H7 (cell line): ENCODE results near the gene SLC6A15. TPM values are rescaled to one million over a fixed set of nuclear protein-coding genes. Genes with fewer than 3 reads are reported as not detected.
A peak's percentile ranks its signal among the peaks of the same experiment; 100 is the strongest.

Source experiments
- DNase-seq: peaks from one replicate; pipeline ENCODE4 v3.0.0; 2012
- H3K27me3 ChIP-seq: 2 replicates; pipeline ENCODE4 v1.6.0; 2011; ENCODE audit warnings: mild to moderate bottlenecking, low read length; ENCODE audit not compliant: control insufficient read depth, insufficient read depth
- H3K36me3 ChIP-seq: replicated peaks from 2 replicates; pipeline ENCODE4 v1.5.1; 2011; ENCODE audit warnings: low read length; ENCODE audit not compliant: control insufficient read depth, insufficient read depth
- H3K4me3 ChIP-seq: 2 replicates; pipeline ENCODE4 v1.5.1; 2011; ENCODE audit warnings: low read depth, mild to moderate bottlenecking, control low read depth, low read length, moderate library complexity; ENCODE audit not compliant: insufficient read depth
- total RNA-seq: library from RNA; depleted of rRNA; stranded (reverse); fragments of >200 nt; shearing (Covaris generic); gene quantifications from 2 replicates; pipeline ENCODE4 v1.2.3, GENCODE V29; 2014

The SLC6A15 gene
- total RNA-seq, 1 experiment from 2014 or later = 26.4 TPM

GRCh38 chr12:84910549-84911241, 1.9 kb downstream of the SLC6A15 start:
- Histone ChIP-seq H3K27me3 (peaks cover 2% of the 10 kb centered on the region; the same call in 1 of the 2 replicates), H3K4me3 (peak overlapping the region; percentile 84), H3K36me3 (no peaks in the 10 kb centered on the region)
- no peak for DNase-seq

- Histone ChIP-seq H3K4me3 (no peak overlapping the region), H3K36me3 (no peaks in the 10 kb centered on the region), H3K27me3 (no peaks in the 10 kb centered on the region)
- DNase-seq = no peak
Observed at GRCh38 chr12:84904051-84904450, 8.5 kb downstream of the SLC6A15 start.

- Histone ChIP-seq H3K4me3 (no peak overlapping the region), H3K36me3 (no peaks in the 10 kb centered on the region), H3K27me3 (no peaks in the 10 kb centered on the region)
- DNase-seq = no peak
Observed at GRCh38 chr12:84891106-84891838, 21.3 kb downstream of the SLC6A15 start.

- DNase-seq = no peak
- Histone ChIP-seq H3K4me3 (no peak overlapping the region), H3K27me3 (no peaks in the 10 kb centered on the region), H3K36me3 (no peaks in the 10 kb centered on the region)
Observed at GRCh38 chr12:84889818-84890217, 22.8 kb downstream of the SLC6A15 start.

DNA sequence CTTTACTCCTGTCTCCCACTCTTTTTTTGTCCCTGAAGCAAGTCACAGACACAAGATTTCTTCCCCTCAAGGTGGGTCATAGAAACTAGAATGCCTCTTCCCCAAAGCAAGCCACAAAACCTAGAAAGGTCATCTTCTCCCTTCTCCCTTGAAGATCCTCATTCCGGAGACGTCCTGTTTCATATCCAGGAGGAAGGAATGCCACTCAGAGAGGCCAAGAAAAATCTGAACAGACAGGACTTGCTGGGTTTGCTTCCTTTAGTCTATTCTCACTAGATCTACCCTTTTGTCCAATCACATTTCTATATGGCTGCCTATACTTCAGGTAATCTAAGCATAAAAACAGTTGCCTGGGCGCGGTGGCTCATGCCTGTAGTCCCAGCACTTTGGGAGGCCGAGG, 23.7 kb downstream of the SLC6A15 start:
- Histone ChIP-seq H3K4me3 (no peak overlapping the region), H3K36me3 (no peaks in the 10 kb centered on the region; the same call in 1 of the 2 replicates), H3K27me3 (no peaks in the 10 kb centered on the region)
- no peak for DNase-seq

GRCh38 chr12:84877340-84877739, 35.3 kb downstream of the SLC6A15 start:
- H3K36me3 ChIP-seq = no peaks in the 10 kb centered on the region
- H3K4me3 ChIP-seq = no peak overlapping the region
- DNase-seq = no peak
- H3K27me3 ChIP-seq = no peaks in the 10 kb centered on the region

DNA sequence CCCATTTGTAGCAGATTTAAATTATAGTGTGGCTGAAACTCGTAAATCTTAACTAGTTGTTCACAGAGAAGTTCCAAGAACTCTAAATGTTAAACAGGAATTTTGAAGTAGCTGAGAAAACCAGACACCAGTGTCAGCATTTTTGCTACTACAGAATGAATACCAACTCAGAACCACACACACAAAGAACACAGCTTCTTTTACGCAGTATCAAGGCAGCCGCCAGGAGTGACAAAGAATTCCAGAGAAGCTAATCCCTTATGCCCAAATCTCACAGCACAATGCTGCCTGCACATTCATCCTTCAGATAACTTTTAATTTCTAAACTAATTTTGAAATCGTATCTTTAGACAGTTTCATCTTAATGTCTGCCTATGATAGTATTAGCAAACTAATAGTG, 37.4 kb downstream of the SLC6A15 start:
- Histone ChIP-seq H3K36me3 (no peaks in the 10 kb centered on the region), H3K4me3 (no peak overlapping the region), H3K27me3 (no peaks in the 10 kb centered on the region)
- no peak for DNase-seq

DNA sequence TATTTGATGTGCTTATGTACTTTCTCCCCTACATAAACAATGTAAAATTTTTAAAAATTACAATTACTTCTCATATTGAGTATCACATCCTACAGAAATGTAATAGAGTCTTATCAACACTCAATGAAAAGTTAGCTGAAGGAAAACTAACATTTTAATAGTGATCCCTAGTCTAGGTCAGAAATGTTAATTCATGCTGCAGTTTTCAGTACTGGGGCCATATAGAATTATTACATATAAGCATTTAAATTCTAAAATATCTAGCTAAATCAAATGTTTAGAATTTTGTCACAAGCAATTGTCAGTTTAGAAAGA, 37.8 kb downstream of the SLC6A15 start:
- H3K27me3 ChIP-seq = no peaks in the 10 kb centered on the region
- no peak for DNase-seq
- no peak overlapping the region for H3K4me3 ChIP-seq
- no peaks in the 10 kb centered on the region for H3K36me3 ChIP-seq

- Histone ChIP-seq H3K36me3 (no peaks in the 10 kb centered on the region), H3K4me3 (no peak overlapping the region), H3K27me3 (no peaks in the 10 kb centered on the region)
- peak; percentile 8 for DNase-seq
Observed at GRCh38 chr12:84874125-84874824, 38.3 kb downstream of the SLC6A15 start.

- DNase-seq = no peak
- Histone ChIP-seq H3K4me3 (no peak overlapping the region), H3K27me3 (no peaks in the 10 kb centered on the region), H3K36me3 (no peaks in the 10 kb centered on the region)
Observed at GRCh38 chr12:84862186-84862585, 50.4 kb downstream of the SLC6A15 start.

GRCh38 chr12:84860718-84861117, 51.9 kb downstream of the SLC6A15 start:
- H3K36me3 ChIP-seq = no peaks in the 10 kb centered on the region

DNA sequence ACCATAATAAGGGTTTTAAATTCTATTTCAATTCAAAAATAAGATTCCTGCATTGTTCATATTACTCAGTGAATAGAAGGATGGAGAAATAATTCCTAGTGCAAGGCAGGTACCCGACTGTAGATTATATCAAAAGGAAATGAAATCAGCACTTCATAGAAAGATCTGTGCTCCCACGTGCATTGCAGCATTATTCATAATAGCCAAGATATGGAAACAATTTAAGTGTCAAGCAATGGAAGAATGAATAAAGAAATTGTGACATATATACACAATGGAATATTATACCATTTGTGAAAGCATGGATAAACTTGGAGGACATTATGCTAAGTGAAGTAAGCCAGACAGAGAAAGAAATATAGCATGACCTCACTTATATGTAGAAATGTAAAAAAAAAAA, 53.8 kb downstream of the SLC6A15 start:
- no peaks in the 10 kb centered on the region for H3K36me3 ChIP-seq
- no peaks in the 10 kb centered on the region for H3K27me3 ChIP-seq
- DNase-seq = no peak
- no peak overlapping the region for H3K4me3 ChIP-seq

More at GRCh38 chr12:84860718-84861117, 51.9 kb downstream of the SLC6A15 start:
- DNase-seq = no peak
- Histone ChIP-seq H3K27me3 (no peaks in the 10 kb centered on the region), H3K4me3 (no peak overlapping the region)

DNA sequence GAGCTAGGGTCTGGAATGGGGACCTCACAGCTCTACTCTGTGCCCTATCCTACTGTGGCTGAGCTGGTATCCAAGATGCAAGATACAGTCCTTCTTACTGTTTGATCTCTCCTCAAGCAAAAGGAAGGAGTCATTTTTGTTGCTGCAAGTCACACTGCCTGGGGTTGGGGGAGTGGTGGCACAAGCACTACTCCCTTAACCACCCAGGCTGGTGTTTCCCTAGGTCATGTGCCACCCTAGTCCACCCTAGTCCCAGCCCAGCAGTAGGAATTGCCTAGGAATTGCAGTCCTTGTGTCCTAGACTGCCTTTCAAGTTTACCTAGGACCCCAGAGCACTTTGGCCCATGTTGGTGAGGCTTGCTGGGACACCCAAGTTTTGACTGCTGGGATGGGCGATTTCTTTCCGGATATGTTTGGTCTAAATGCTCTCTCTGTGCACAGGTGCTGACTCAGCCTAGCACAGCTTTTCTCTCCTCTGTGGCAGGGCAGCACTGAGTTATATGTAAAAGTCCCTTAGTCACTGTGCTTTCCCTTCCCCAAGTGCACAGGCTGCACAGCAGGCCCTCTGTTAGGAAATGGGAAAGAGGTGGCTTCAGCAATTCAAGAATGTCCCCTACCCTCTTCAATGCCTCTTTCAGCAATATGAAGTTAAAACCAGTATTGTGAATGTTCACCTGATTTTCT, 54.9 kb downstream of the SLC6A15 start:
- Histone ChIP-seq H3K27me3 (no peaks in the 10 kb centered on the region), H3K36me3 (no peaks in the 10 kb centered on the region), H3K4me3 (no peak overlapping the region)
- no peak for DNase-seq

DNA sequence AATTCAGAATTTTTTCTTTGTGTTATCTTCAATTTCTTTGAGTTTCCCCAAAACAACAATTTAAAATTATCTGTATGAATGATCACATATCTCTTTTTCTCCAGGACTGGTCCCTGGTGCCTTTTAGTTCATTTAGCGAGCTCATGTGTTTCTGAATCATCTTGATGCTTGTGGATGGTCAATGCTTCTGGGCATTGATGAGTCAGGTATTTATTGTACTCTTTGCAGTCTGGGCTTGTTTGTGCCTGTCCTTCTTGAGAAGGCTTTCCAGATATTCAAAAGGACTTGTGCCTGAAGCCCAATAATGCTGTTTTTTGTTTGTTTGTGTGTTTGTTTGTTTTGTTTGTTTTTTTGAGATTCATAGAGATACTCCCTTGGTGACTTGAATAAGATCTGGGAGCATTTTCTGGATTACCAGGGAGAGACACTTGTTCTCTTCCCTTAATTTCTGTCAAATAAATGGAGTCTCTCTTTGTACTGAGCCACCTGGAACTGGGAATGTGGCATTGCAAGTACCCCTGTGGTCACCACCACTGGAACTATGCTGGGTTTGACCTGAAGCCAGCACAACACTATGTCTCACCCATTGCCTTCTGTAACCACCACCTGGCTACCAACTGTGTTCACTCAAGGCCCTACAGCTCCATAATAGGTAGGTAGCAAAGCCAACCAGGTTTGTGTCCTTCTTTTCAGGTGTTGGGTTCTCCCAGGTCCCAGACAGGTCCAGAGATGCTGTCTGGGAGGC, 56.3 kb downstream of the SLC6A15 start:
- Histone ChIP-seq H3K4me3 (no peak overlapping the region), H3K27me3 (no peaks in the 10 kb centered on the region), H3K36me3 (no peaks in the 10 kb centered on the region)
- no peak for DNase-seq
